SIG-M5 treated with dmso at 0.1 percent for 504 hours (cell line): ENCODE data around the gene SHANK1.

ENCODE experiments used
- DNase-seq: peaks from one replicate; lab custom pipeline; 2025; ENCODE audit not compliant: unreplicated experiment; lab: John Stamatoyannopoulos, UW

SHANK1 gene

GRCh38 chr19:50729894-50730293, 10.3 kb upstream of the SHANK1 start:
- no peak for DNase-seq

GRCh38 chr19:50728084-50728737, 8.6 kb upstream of the SHANK1 start:
- DNase-seq, result peak; percentile 93

GRCh38 chr19:50725911-50726230, 6.3 kb upstream of the SHANK1 start:
- no peak for DNase-seq

- DNase-seq, result no peak
These were observed 5.8 kb upstream of the SHANK1 start for GRCh38 chr19:50725218-50725910.

- peak; percentile 98 for DNase-seq
These were observed 5.1 kb upstream of the SHANK1 start for GRCh38 chr19:50724522-50725217.

- no peak for DNase-seq
These were observed 4.3 kb upstream of the SHANK1 start for GRCh38 chr19:50723735-50724521.

GRCh38 chr19:50723069-50723468, 3.5 kb upstream of the SHANK1 start, which contains the start of gene CLEC11A:
CLEC11A (plus strand) TSS chr19:50723364; CDS start chr19:50723526, 162 bp downstream.
- peak; percentile 78 for DNase-seq

GRCh38 chr19:50722201-50723013, 2.8 kb upstream of the SHANK1 start:
- DNase-seq, result no peak

- DNase-seq, result no peak
These were observed 2.0 kb upstream of the SHANK1 start for GRCh38 chr19:50721441-50722137.

- peak; percentile 69 for DNase-seq
These were observed 1.3 kb upstream of the SHANK1 start for GRCh38 chr19:50720921-50721381.

- no peak for DNase-seq
These were observed 749 bp upstream of the SHANK1 start for GRCh38 chr19:50720181-50720920.

GRCh38 chr19:50719119-50719435, 525 bp downstream of the SHANK1 start:
- no peak for DNase-seq

- no peak for DNase-seq
These were observed 1.1 kb downstream of the SHANK1 start for GRCh38 chr19:50718255-50719118.

- DNase-seq, result no peak
These were observed 1.7 kb downstream of the SHANK1 start for GRCh38 chr19:50717891-50718254.

- no peak for DNase-seq
These were observed 2.4 kb downstream of the SHANK1 start for GRCh38 chr19:50717026-50717723.

GRCh38 chr19:50716178-50717025, 3.2 kb downstream of the SHANK1 start:
- no peak for DNase-seq
